GM06990 (cell line): Measurements from ENCODE around the gene CRTC1.
"Not testable (repeated sequence)": the region's sequence is repeated elsewhere in the genome, so short reads cannot be mapped to it uniquely, and the experiment has no call there.

ENCODE experiments used
- DNase-seq: peaks from one replicate; pipeline ENCODE4 v3.0.0-alpha.2; 2011; ENCODE audit not compliant: insufficient read length; ENCODE audit errors: extremely low read depth
- H3K27me3 ChIP-seq: replicated peaks from 2 replicates; pipeline ENCODE4 v1.6.0; 2011; ENCODE audit warnings: low read length; ENCODE audit not compliant: control insufficient read depth, insufficient read depth
- H3K36me3 ChIP-seq: 2 replicates; pipeline ENCODE4 v1.5.1; 2011; ENCODE audit warnings: low read length; ENCODE audit not compliant: control insufficient read depth, insufficient read depth
- H3K4me3 ChIP-seq: replicated peaks from 2 replicates; pipeline ENCODE4 v1.5.1; 2011; ENCODE audit warnings: low read depth, mild to moderate bottlenecking, control low read depth, low read length
- TF ChIP-seq, protein P1 (sequence below): IDR thresholded peaks from 2 replicates; pipeline ENCODE4 v1.5.1; 2011; ENCODE audit warnings: low read length, control low read depth, mild to moderate bottlenecking, inconsistent platforms; ENCODE audit not compliant: insufficient read depth, poor library complexity, severe bottlenecking

The CRTC1 gene

DNA sequence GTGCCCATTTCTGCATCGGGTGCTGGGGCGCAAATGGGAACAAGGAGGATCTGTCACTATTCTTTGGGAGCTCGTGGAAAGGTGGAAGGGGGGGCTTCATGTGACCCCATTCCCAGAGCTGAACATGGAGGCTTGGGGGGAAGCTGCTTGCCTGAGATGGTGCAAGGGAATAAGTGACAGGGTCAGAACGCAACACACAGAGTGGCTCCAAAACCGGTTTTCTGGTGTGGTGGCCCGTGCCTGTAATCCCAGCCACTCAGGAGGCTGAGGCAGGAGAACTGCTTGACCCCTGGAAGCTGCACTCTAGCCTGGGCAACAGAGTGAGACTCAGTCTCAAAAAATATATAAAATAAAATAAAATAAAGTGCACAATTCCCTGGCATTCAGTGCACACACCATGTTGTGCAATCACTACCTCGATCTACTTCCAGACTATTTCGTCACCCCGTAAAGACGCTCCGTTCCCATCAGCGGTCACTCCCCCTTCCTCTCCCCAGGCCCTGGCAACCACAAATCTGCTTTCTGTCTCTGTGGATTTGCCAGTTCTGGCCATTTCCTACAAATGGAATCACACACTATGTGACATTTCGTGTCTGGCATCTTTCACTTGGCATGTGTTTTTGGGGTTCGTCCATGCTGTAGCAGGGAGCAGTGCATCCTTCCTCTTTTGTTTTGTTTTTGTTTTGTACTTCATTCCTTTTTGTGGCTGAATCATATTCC is 125.8 kb downstream of the CRTC1 start:
- H3K27me3 ChIP-seq = no peaks in the 10 kb centered on the region; the same call in none of the 2 replicates
- TF ChIP-seq, protein P1, sequence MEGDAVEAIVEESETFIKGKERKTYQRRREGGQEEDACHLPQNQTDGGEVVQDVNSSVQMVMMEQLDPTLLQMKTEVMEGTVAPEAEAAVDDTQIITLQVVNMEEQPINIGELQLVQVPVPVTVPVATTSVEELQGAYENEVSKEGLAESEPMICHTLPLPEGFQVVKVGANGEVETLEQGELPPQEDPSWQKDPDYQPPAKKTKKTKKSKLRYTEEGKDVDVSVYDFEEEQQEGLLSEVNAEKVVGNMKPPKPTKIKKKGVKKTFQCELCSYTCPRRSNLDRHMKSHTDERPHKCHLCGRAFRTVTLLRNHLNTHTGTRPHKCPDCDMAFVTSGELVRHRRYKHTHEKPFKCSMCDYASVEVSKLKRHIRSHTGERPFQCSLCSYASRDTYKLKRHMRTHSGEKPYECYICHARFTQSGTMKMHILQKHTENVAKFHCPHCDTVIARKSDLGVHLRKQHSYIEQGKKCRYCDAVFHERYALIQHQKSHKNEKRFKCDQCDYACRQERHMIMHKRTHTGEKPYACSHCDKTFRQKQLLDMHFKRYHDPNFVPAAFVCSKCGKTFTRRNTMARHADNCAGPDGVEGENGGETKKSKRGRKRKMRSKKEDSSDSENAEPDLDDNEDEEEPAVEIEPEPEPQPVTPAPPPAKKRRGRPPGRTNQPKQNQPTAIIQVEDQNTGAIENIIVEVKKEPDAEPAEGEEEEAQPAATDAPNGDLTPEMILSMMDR = no peak
- DNase-seq = no peak
- no peak overlapping the region for H3K4me3 ChIP-seq
- H3K36me3 ChIP-seq = no peaks in the 10 kb centered on the region

GRCh38 chr19:18811638-18812037 is 128.2 kb downstream of the CRTC1 start:
- H3K27me3 ChIP-seq, H3K36me3 ChIP-seq, H3K4me3 ChIP-seq, DNase-seq: not testable (repeated sequence)

DNA sequence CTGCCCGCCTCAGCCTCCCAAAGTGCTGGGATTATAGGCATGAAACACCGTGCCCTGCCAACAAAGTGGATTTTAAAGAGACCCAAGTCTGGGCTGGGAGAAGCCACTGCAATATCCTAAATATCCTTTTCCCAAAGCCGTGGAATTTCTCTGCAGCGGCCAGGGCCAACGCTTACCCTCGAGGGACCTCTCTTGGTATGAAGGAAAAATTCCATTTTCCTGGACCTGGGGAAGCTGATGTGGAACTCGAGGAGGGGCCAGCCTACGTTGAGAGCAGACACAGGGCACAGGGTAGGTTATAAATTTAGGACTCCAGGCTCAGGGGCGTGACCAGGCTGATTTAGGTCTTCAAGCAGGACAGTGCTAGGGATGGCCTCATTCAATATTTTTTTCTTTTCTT is 130.6 kb downstream of the CRTC1 start:
- no peak for DNase-seq
- Histone ChIP-seq H3K36me3 (no peaks in the 10 kb centered on the region), H3K27me3 (no peaks in the 10 kb centered on the region; the same call in none of the 2 replicates), H3K4me3 (no peak overlapping the region)
- TF ChIP-seq, protein P1 = no peak

DNA sequence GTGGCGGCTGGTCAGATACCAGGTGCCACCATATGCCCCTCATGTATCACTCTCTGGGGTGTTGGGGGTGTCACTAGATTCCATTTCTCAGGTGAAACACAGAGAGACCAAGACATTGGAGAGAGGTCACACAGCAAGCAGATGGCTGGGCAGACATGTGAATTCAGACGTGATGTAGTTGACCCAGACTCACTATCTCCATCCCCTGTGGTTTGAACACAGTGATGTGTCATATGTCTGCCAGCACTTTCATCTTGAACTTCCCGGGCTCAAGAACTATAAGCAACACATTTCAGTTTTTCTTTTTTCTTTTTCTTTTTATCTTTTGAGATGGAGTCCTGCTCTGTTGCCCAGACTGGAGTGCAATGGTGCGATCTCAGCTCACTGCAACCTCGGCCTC is 132.2 kb downstream of the CRTC1 start:
- no peak for DNase-seq

DNA sequence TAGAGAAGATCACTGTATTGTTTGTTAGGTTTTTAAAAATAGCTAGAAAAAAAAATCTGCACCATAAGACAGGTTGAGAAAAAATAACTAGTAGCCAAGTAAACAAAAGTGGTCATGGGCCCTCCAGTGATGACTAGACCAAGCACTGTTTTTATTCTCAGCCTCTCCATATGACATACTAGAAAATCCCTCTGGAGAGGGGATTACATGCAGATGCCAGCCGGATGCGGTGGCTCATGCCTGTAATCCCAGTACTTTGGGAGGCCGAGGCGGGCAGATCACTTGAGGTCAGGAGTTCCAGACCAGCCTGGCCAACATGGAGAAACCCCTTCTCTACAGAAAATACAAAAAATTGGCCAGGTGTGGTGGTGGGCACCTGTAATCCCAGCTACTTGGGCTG is 133.2 kb downstream of the CRTC1 start:
- not testable (repeated sequence) for H3K36me3 ChIP-seq, H3K27me3 ChIP-seq, H3K4me3 ChIP-seq, DNase-seq

More for the DNA sequence above, 132.2 kb downstream of the CRTC1 start:
- no peaks in the 10 kb centered on the region; the same call in 1 of the 2 replicates for H3K27me3 ChIP-seq
- no peak overlapping the region for H3K4me3 ChIP-seq
- no peaks in the 10 kb centered on the region for H3K36me3 ChIP-seq
- TF ChIP-seq, protein P1 = no peak

DNA sequence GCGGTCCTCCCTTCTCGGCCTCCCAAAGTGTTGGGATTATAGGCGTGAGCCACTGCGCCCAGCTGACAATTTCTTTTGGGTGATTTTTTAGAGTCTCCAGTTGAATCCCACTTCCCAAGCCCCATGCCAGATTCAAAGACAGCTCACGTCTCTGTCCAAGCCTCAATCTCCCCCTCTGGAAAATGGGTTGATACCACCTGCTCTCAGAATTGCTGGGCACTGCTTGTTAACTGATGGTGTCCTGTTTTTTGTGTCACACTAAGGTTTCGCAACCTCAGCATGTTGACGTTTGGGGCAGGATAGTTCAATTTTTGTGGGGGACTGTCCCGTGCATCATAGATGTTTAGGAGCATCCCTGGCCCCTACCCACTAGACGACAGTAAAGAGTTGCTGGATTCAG is 134.1 kb downstream of the CRTC1 start:
- no peaks in the 10 kb centered on the region for H3K27me3 ChIP-seq
- H3K4me3 ChIP-seq = no peak overlapping the region
- no peak for DNase-seq
- TF ChIP-seq, protein P1 = no peak
- H3K36me3 ChIP-seq = no peaks in the 10 kb centered on the region

GRCh38 chr19:18828786-18829185 is 145.3 kb downstream of the CRTC1 start:
- Histone ChIP-seq H3K4me3 (no peak overlapping the region), H3K36me3 (no peaks in the 10 kb centered on the region), H3K27me3 (no peaks in the 10 kb centered on the region)
- TF ChIP-seq, protein P1 = no peak
- no peak for DNase-seq
